ENCODE measurements around the gene SPDEF.

The SPDEF gene

DNA sequence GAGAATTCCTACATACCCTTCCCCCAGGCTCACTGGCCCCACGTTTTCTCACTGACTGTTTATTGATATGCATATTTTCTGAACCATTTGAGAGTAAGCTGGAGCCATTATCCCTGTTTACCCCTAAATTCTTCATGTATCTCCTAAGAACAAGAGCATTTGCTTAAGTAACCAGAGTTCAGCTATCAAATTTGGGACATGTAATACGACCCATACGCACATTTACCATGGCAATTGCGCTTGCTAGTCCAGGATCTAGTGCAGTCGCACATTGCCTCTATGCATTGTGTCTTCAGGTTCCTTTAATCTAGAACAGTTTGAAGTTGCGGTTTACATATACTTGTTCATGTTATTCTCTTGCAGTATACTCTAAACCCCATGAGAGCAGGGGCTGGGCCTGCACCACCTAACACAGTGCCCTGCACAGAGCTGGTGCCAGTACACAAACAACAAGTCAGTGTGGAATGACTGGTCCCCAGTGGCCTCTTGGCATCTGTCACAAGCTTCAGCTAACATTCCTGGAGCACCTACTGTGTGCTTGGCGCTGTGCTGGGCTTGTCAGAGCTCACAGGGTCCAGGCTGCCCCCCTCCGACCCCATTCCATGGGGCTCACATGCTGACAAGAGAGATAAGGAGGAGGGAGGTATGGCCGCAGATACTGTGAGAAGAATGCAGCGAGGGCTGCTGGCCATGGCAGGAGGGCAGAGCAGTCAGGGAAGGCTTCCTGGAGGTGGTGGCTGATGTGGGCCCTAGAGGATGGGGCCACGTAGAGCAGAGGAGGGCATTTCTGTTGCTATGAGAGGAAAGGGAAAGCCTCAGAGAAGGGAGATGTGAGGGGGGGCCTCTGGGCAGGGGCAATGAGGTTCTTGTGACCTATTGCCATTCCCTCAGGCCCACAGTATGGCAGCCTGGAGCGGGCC is 28.1 kb downstream of the SPDEF start:
- 80% methylated on average over 12 of the region's 12 CpGs for WGBS
- H3K27me3 ChIP-seq (ENCODE audit: control insufficient read depth in 1 of 2, insufficient read depth in 1 of 2, low read length in 2 of 2), result peaks cover 16 to 43% of the 10 kb centered on the region in 2 experiments

DNA sequence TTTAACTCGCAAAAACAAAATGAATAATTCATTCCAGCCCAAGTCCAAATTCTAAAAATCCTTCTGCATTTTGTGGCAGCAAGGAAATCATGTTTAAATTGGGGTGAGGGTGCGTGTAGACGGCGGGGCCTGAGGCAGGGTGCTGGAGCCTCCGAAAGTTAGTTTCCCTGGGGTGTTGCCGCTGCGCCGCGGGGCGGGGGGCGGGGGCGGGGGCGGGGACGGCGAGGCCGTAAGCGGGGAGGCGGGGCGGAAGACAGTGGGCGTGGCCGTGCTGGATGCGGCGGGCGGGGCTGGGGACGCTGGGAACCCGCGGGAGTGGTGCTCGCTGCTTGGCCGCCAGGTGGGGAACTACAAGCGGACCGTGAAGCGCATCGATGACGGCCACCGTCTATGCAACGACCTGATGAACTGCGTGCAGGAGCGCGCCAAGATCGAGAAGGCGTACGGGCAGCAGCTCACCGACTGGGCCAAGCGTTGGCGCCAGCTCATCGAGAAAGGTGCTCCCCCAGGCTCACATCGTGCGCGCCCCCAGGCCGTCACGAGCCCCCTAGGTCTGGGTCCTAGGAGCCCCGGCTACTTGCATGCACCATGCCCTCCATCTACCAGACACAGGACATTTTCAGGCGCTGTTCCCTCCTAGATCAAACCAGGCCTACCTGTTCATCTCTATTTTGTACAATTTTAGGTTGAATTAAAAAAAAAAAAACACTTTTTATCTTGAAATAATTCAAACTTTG is 29.0 kb downstream of the SPDEF start:
- no peak overlapping the region for H2AK5ac ChIP-seq (ENCODE audit: low read length, severe bottlenecking)
- whole genome bisulfite sequencing, result 2% methylated on average over 27 of the region's 53 CpGs
- H2BK15ac ChIP-seq (ENCODE audit: low read depth, poor library complexity, severe bottlenecking), result no peak overlapping the region
- no peaks in the 10 kb centered on the region for H3K79me1 ChIP-seq (replicated peaks; ENCODE audit: low read length, poor library complexity, severe bottlenecking)
- no peak overlapping the region for H3K18ac ChIP-seq (ENCODE audit: low read depth in 1 of 2, low read length in 2 of 2)
- H2AFZ ChIP-seq (ENCODE audit: low read depth, low read length), result peak overlapping the region; percentile 8
- H3K27me3 ChIP-seq (ENCODE audit: control insufficient read depth in 1 of 2, insufficient read depth in 1 of 2, low read length in 2 of 2), result peaks cover 16 to 49% of the 10 kb centered on the region in 2 experiments
- no peak overlapping the region for H3K27ac ChIP-seq (ENCODE audit: low read length, poor library complexity, severe bottlenecking)
- H3K9ac ChIP-seq (ENCODE audit: low read length), result peak overlapping the region; percentile 79
- no peak overlapping the region for H2BK5ac ChIP-seq (ENCODE audit: low read depth, low read length, poor library complexity, severe bottlenecking)
- peak overlapping the region; percentile 35 for H4K8ac ChIP-seq (ENCODE audit: low read length)
- peak overlapping the region; percentile 30 to 71 for H3K4me3 ChIP-seq (ENCODE audit: insufficient read depth in 1 of 2, low read depth in 1 of 2, low read length in 2 of 2)
- H4K91ac ChIP-seq (ENCODE audit: low read length), result no peak overlapping the region
- H3K9me3 ChIP-seq (ENCODE audit: control insufficient read depth, low read length), result no peaks in the 10 kb centered on the region
- no peak overlapping the region for H3K4ac ChIP-seq (ENCODE audit: low read depth in 1 of 2, low read length in 2 of 2)
- no peak overlapping the region for H3K23ac ChIP-seq (ENCODE audit: low read length in 2 of 2)
- no peaks in the 10 kb centered on the region for H3K36me3 ChIP-seq (ENCODE audit: control insufficient read depth in 1 of 2, insufficient read depth in 2 of 2, low read depth in 1 of 2, low read length in 2 of 2)
- peaks cover 8% of the 10 kb centered on the region for H3K4me1 ChIP-seq (ENCODE audit: control insufficient read depth, insufficient read depth, low read depth, low read length)
- peak; percentile 88 for DNase-seq
- H3K4me2 ChIP-seq (ENCODE audit: low read length, poor library complexity, severe bottlenecking), result peak overlapping the region; percentile 62
- no peak overlapping the region for H2BK12ac ChIP-seq (ENCODE audit: low read length in 2 of 2)
- no peak overlapping the region for H3K14ac ChIP-seq (ENCODE audit: low read length in 2 of 2)
- no peak overlapping the region for H2BK120ac ChIP-seq (ENCODE audit: low read depth, low read length)

More for the DNA sequence above, 28.1 kb downstream of the SPDEF start:
- H3K18ac ChIP-seq (ENCODE audit: low read depth in 1 of 2, low read length in 2 of 2), result no peak overlapping the region
- no peak overlapping the region for H3K4ac ChIP-seq (ENCODE audit: low read depth in 1 of 2, low read length in 2 of 2)
- no peaks in the 10 kb centered on the region for H3K9me3 ChIP-seq (ENCODE audit: control insufficient read depth, low read length)
- no peak overlapping the region for H2BK120ac ChIP-seq (ENCODE audit: low read depth, low read length)
- no peak overlapping the region for H2AK5ac ChIP-seq (ENCODE audit: low read length, severe bottlenecking)
- peaks cover 9% of the 10 kb centered on the region for H3K4me1 ChIP-seq (ENCODE audit: control insufficient read depth, insufficient read depth, low read depth, low read length)
- H2AFZ ChIP-seq (ENCODE audit: low read depth, low read length), result no peak overlapping the region
- H3K79me1 ChIP-seq (replicated peaks; ENCODE audit: low read length, poor library complexity, severe bottlenecking), result no peaks in the 10 kb centered on the region
- H3K9ac ChIP-seq (ENCODE audit: low read length), result no peak overlapping the region
- no peaks in the 10 kb centered on the region for H3K36me3 ChIP-seq (ENCODE audit: control insufficient read depth in 1 of 2, insufficient read depth in 2 of 2, low read depth in 1 of 2, low read length in 2 of 2)
- no peak overlapping the region for H4K8ac ChIP-seq (ENCODE audit: low read length)
- DNase-seq, result no peak
- H3K14ac ChIP-seq (ENCODE audit: low read length in 2 of 2), result no peak overlapping the region
- no peak overlapping the region for H2BK12ac ChIP-seq (ENCODE audit: low read length in 2 of 2)
- no peak overlapping the region for H3K4me2 ChIP-seq (ENCODE audit: low read length, poor library complexity, severe bottlenecking)
- no peak overlapping the region for H3K27ac ChIP-seq (ENCODE audit: low read length, poor library complexity, severe bottlenecking)
- H3K4me3 ChIP-seq (ENCODE audit: insufficient read depth in 1 of 2, low read depth in 1 of 2, low read length in 2 of 2), result no peak overlapping the region
- no peak overlapping the region for H4K91ac ChIP-seq (ENCODE audit: low read length)
- no peak overlapping the region for H2BK15ac ChIP-seq (ENCODE audit: low read depth, poor library complexity, severe bottlenecking)
- no peak overlapping the region for H2BK5ac ChIP-seq (ENCODE audit: low read depth, low read length, poor library complexity, severe bottlenecking)
- no peak overlapping the region for H3K23ac ChIP-seq (ENCODE audit: low read length in 2 of 2)

DNA sequence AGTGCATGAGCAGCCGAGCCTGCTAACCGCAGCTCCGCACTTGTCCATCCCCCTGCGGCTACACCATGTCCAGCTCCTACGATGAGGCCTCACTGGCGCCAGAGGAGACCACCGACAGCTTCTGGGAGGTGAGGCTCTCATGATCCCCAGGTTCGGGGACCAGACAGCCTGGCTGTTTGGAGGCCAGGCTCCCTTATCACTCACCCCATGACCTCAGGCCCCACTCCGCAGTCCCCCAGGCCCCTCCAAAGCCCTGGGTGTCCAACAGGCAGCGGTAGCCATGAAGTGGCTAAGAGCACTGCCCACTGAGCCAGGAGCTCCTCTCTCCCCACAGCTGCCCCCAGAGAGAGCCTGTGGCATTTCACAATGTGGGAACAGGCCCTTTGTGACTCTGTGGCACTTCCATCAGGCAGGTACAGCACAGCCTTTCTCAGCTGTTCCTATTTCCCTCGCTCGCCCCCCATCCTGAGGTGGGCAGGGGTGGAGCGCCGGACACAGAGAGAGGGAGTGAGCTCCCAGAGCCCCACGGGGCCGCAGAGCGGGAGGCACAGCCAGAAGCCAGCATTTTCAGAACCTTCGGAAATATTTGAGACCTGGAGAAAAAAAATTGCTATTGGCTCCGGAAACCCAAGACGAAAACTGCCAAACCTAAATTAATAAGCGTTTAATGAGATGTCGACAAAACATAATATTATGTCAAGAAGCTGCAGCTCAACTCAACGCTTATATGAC is 29.7 kb downstream of the SPDEF start:
- peak overlapping the region; percentile 85 for H2AFZ ChIP-seq (ENCODE audit: low read depth, low read length)
- no peak overlapping the region for H3K14ac ChIP-seq (ENCODE audit: low read length in 2 of 2)
- H3K4me2 ChIP-seq (ENCODE audit: low read length, poor library complexity, severe bottlenecking), result no peak overlapping the region
- H3K9ac ChIP-seq (ENCODE audit: low read length), result peak overlapping the region; percentile 79
- H2BK15ac ChIP-seq (ENCODE audit: low read depth, poor library complexity, severe bottlenecking), result no peak overlapping the region
- peak overlapping the region; percentile 9 to 46 for H3K4ac ChIP-seq (ENCODE audit: low read depth in 1 of 2, low read length in 2 of 2)
- H3K79me1 ChIP-seq (replicated peaks; ENCODE audit: low read length, poor library complexity, severe bottlenecking), result no peaks in the 10 kb centered on the region
- peak overlapping the region; percentile 35 for H4K91ac ChIP-seq (ENCODE audit: low read length)
- H3K36me3 ChIP-seq (ENCODE audit: control insufficient read depth in 1 of 2, insufficient read depth in 2 of 2, low read depth in 1 of 2, low read length in 2 of 2), result no peaks in the 10 kb centered on the region
- H2BK120ac ChIP-seq (ENCODE audit: low read depth, low read length), result no peak overlapping the region
- peaks cover 6% of the 10 kb centered on the region for H3K4me1 ChIP-seq (ENCODE audit: control insufficient read depth, insufficient read depth, low read depth, low read length)
- DNase-seq, result no peak
- 86% methylated on average over 20 of the region's 23 CpGs for WGBS
- no peak overlapping the region for H3K23ac ChIP-seq (ENCODE audit: low read length in 2 of 2)
- no peak overlapping the region for H2BK5ac ChIP-seq (ENCODE audit: low read depth, low read length, poor library complexity, severe bottlenecking)
- H3K9me3 ChIP-seq (ENCODE audit: control insufficient read depth, low read length), result no peaks in the 10 kb centered on the region
- H3K4me3 ChIP-seq (ENCODE audit: insufficient read depth in 1 of 2, low read depth in 1 of 2, low read length in 2 of 2), result peak overlapping the region in 1 of 2 experiments; percentile 68
- no peak overlapping the region for H2BK12ac ChIP-seq (ENCODE audit: low read length in 2 of 2)
- H3K27me3 ChIP-seq (ENCODE audit: control insufficient read depth in 1 of 2, insufficient read depth in 1 of 2, low read length in 2 of 2), result peaks cover 13 to 57% of the 10 kb centered on the region in 2 experiments
- peak overlapping the region; percentile 74 for H4K8ac ChIP-seq (ENCODE audit: low read length)
- peak overlapping the region; percentile 34 for H2AK5ac ChIP-seq (ENCODE audit: low read length, severe bottlenecking)
- peak overlapping the region in 1 of 2 experiments; percentile 73 for H3K18ac ChIP-seq (ENCODE audit: low read depth in 1 of 2, low read length in 2 of 2)
- H3K27ac ChIP-seq (ENCODE audit: low read length, poor library complexity, severe bottlenecking), result no peak overlapping the region
